ENCODE measurements around the gene PLEKHH1.
"Not testable (repeated sequence)": the region's sequence is repeated elsewhere in the genome, so short reads cannot be mapped to it uniquely, and the experiment has no call there.

PLEKHH1 gene

GRCh38 chr14:67526676-67527459, 6.2 kb upstream of the PLEKHH1 start:
- DNase-seq: peak; percentile 67
- in situ Hi-C loops (cut with MboI; ENCODE audit: low pct_unique_long_range_greater_than_20kb, low sequenced_read_pairs): no loop called here

GRCh38 chr14:67527756-67528155, 5.3 kb upstream of the PLEKHH1 start:
- in situ Hi-C loops (cut with MboI; ENCODE audit: low pct_unique_long_range_greater_than_20kb, low sequenced_read_pairs): no loop called here
- no peak for DNase-seq

GRCh38 chr14:67528276-67528675, 4.8 kb upstream of the PLEKHH1 start:
- DNase-seq: no peak
- in situ Hi-C loops (cut with MboI; ENCODE audit: low pct_unique_long_range_greater_than_20kb, low sequenced_read_pairs): no loop called here

- in situ Hi-C loops (cut with MboI; ENCODE audit: low pct_unique_long_range_greater_than_20kb, low sequenced_read_pairs): no loop called here
- no peak for DNase-seq
Observed at GRCh38 chr14:67529947-67530935, 2.8 kb upstream of the PLEKHH1 start.

- DNase-seq: no peak
Observed at GRCh38 chr14:67532606-67532997, 488 bp upstream of the PLEKHH1 start.

GRCh38 chr14:67533754-67534085, 630 bp downstream of the PLEKHH1 start:
- peak; percentile 14 for DNase-seq
- in situ Hi-C loops (cut with MboI; ENCODE audit: low pct_unique_long_range_greater_than_20kb, low sequenced_read_pairs): no loop called here

More at GRCh38 chr14:67532606-67532997, 488 bp upstream of the PLEKHH1 start:
- in situ Hi-C loops (cut with MboI; ENCODE audit: low pct_unique_long_range_greater_than_20kb, low sequenced_read_pairs): no loop called here

GRCh38 chr14:67536087-67536486, 3.0 kb downstream of the PLEKHH1 start:
- DNase-seq: no peak
- in situ Hi-C loops (cut with MboI; ENCODE audit: low pct_unique_long_range_greater_than_20kb, low sequenced_read_pairs): no loop called here

GRCh38 chr14:67537736-67538135, 4.6 kb downstream of the PLEKHH1 start:
- in situ Hi-C loops (cut with MboI; ENCODE audit: low pct_unique_long_range_greater_than_20kb, low sequenced_read_pairs): no loop called here
- no peak for DNase-seq

- DNase-seq: no peak
- in situ Hi-C loops (cut with MboI; ENCODE audit: low pct_unique_long_range_greater_than_20kb, low sequenced_read_pairs): no loop called here
Observed at GRCh38 chr14:67538501-67538900, 5.4 kb downstream of the PLEKHH1 start.

GRCh38 chr14:67539116-67539515, 6.0 kb downstream of the PLEKHH1 start:
- DNase-seq: no peak
- in situ Hi-C loops (cut with MboI; ENCODE audit: low pct_unique_long_range_greater_than_20kb, low sequenced_read_pairs): no loop called here

- no peak for DNase-seq
- in situ Hi-C loops (cut with MboI; ENCODE audit: low pct_unique_long_range_greater_than_20kb, low sequenced_read_pairs): no loop called here
Observed at GRCh38 chr14:67541448-67542387, 8.6 kb downstream of the PLEKHH1 start.

GRCh38 chr14:67542620-67543019, 9.5 kb downstream of the PLEKHH1 start:
- DNase-seq; in situ Hi-C loops (cut with MboI; ENCODE audit: low pct_unique_long_range_greater_than_20kb, low sequenced_read_pairs): not testable (repeated sequence)

GRCh38 chr14:67544590-67544989, 11.5 kb downstream of the PLEKHH1 start:
- no peak for DNase-seq
- in situ Hi-C loops (cut with MboI; ENCODE audit: low pct_unique_long_range_greater_than_20kb, low sequenced_read_pairs): no loop called here

GRCh38 chr14:67547224-67547780, 14.2 kb downstream of the PLEKHH1 start:
- in situ Hi-C loops (cut with MboI; ENCODE audit: low pct_unique_long_range_greater_than_20kb, low sequenced_read_pairs): no loop called here
- no peak for DNase-seq

- in situ Hi-C loops (cut with MboI; ENCODE audit: low pct_unique_long_range_greater_than_20kb, low sequenced_read_pairs): no loop called here
- DNase-seq: no peak
Observed at GRCh38 chr14:67549734-67550133, 16.6 kb downstream of the PLEKHH1 start.

- in situ Hi-C loops (cut with MboI; ENCODE audit: low pct_unique_long_range_greater_than_20kb, low sequenced_read_pairs): no loop called here
- DNase-seq: no peak
Observed at GRCh38 chr14:67551123-67551522, 18.0 kb downstream of the PLEKHH1 start.

- in situ Hi-C loops (cut with MboI; ENCODE audit: low pct_unique_long_range_greater_than_20kb, low sequenced_read_pairs): no loop called here
- DNase-seq: no peak
Observed at GRCh38 chr14:67551940-67552339, 18.9 kb downstream of the PLEKHH1 start.

GRCh38 chr14:67553547-67553946, 20.5 kb downstream of the PLEKHH1 start:
- DNase-seq: no peak
- in situ Hi-C loops (cut with MboI; ENCODE audit: low pct_unique_long_range_greater_than_20kb, low sequenced_read_pairs): no loop called here

GRCh38 chr14:67554341-67554740, 21.3 kb downstream of the PLEKHH1 start:
- in situ Hi-C loops (cut with MboI; ENCODE audit: low pct_unique_long_range_greater_than_20kb, low sequenced_read_pairs): no loop called here
- no peak for DNase-seq
